Measurements from ENCODE around the gene MORC3. TPM values are rescaled to one million over a fixed set of nuclear protein-coding genes. Genes with fewer than 3 reads are reported as not detected.
A peak's percentile ranks its signal among the peaks of the same experiment; 100 is the strongest.

MORC3 gene
- total RNA-seq, 2 experiments from 2014 or later: 26.7 to 28.6 TPM

DNA sequence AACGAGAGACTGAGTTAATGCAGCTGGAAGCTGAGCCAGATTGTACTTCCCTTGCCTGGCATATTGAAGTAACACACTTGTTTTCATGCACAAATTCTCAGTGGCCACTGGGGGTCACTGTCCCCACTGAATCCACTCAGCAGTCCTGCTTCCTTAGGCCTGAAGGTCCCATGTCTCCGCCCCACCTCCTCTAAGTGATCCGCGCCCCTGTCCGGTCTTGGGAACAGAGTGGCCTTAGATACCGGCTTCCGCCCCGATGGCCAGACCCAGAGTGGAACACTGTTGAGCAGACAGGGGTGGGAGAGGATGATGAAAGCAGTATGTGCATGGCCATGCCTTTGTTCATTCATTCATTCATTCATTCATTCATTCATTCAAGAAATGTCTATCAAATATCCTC lies 100.0 kb downstream of the MORC3 start:
- Mint-ChIP-seq H3K27ac (no peak overlapping the region), H3K9me3 (no peaks in the 10 kb centered on the region), H3K36me3 (ENCODE audit: low read depth) (peaks cover 19% of the 10 kb centered on the region), H3K27me3 (ENCODE audit: low read depth) (no peaks in the 10 kb centered on the region), H3K4me3 (no peak overlapping the region), H3K4me1 (ENCODE audit: low read depth) (no peaks in the 10 kb centered on the region)
- peak; percentile 66 for DNase-seq
- CTCF ChIA-PET: interaction anchor here (0.7 to 0.9 kb wide), 2 partner anchors 18 to 35 kb away, joined by 3 to 4 read pairs; no protein-coding TSS in a partner anchor
- intact Hi-C loops (cut with micrococcal nuclease): loop anchor here (1.0 to 5.0 kb wide), 2 partner anchors 167 to 507 kb away; no protein-coding TSS in a partner anchor

DNA sequence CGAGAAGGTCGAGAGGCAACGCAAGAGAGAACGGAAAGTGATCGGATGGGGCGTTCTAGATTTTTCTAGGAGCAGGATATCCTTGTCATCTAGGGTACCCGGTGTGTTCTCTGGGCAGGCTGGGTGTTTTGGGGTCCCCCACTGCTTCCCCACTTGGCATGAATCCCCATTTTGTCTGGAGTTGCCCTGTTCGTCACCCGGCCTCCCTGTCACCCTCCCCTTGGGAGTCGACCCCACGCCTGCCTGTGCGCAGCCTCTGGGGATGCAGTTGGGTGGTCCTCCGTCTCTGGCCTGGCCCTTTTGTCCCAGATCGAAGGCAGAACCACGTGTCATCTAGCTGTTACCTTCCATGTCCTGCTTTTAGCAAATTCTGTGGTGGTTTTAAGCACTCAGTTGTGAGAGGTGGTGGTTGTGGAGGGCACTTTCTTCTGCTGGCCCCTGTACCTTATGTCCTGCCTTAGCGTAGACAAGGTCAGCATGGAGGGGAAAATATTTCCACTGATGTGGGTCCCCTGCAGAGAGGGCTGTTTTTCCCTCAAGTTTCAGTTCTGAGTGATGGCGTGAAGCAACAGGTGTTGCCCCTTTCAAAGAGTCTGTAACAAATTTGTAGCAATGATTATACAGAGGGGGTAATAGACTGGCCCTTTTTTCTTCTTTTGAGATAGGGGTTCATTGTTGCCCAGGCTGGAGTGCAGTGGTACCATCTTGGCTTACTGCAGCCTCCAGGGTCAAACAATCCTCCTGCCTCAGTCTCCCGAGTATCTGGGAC lies 100.8 kb downstream of the MORC3 start:
- no peaks in the 10 kb centered on the region for H3K27me3 Mint-ChIP-seq (ENCODE audit: low read depth)
- CTCF ChIA-PET: interaction anchor here (1.0 kb wide), 1 partner anchor 9 kb away, joined by 6 read pairs; no protein-coding TSS in a partner anchor

DNA sequence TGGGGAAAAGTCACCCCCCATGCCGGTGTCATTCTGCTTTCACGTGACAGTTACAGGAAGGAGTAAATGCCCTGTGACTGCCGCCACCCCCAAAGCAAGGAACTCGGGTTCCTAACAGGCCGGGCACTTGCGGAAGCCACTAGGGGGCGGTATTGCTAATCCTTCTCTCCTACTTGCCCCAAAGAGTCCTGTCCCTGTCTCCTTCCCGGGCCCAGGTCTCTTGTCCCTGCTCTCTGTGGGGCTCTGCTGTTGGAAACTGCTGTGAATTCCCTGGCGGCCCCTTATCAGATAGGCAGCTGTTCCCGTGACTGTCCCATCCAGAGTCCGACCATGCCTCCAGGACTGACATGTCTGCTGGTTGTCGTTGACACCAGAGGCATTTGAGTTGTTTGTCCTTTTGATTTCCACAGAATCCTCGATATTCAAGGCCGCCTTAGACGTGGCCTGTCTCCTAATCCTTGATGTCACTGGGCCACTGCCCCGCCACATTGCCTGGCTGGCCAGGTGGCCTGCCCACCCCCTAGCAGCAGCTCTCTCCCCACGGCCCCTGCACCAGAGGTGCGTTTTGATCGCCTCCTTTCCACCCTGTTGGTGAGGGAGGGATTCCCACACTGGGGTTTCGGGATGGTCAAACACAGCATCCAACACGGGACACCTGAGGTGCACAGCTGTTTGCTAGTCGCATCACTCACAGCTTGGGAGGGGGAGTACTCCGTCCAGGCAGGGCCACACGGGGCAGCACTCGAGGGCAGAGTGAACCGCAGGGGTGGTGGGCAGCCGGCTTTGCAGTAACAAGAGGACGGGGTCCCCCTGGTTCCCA lies 102.5 kb downstream of the MORC3 start:
- H3K9me3 Mint-ChIP-seq: no peaks in the 10 kb centered on the region
- peaks cover 6% of the 10 kb centered on the region for H3K36me3 Mint-ChIP-seq (ENCODE audit: low read depth)
- no peaks in the 10 kb centered on the region for H3K27me3 Mint-ChIP-seq (ENCODE audit: low read depth)
- CTCF ChIA-PET: interaction anchor here (0.5 to 1.4 kb wide), 4 partner anchors 24 to 193 kb away, joined by 3 to 5 read pairs (median 5); no protein-coding TSS in a partner anchor
- intact Hi-C loops (cut with micrococcal nuclease): loop anchor here (5.0 kb wide), 1 partner anchor 165 kb away; no protein-coding TSS in a partner anchor
- no peaks in the 10 kb centered on the region for H3K4me1 Mint-ChIP-seq (ENCODE audit: low read depth)
- no peak overlapping the region for H3K27ac Mint-ChIP-seq
- H3K4me3 Mint-ChIP-seq: no peak overlapping the region
- DNase-seq: peak; percentile 51

More for the DNA sequence above, 100.8 kb downstream of the MORC3 start:
- Mint-ChIP-seq H3K36me3 (ENCODE audit: low read depth) (peaks cover 14% of the 10 kb centered on the region), H3K27ac (no peak overlapping the region), H3K4me3 (no peak overlapping the region), H3K4me1 (ENCODE audit: low read depth) (no peaks in the 10 kb centered on the region), H3K9me3 (no peaks in the 10 kb centered on the region)
- intact Hi-C loops (cut with micrococcal nuclease): loop anchor here (1.0 to 5.0 kb wide), 2 partner anchors 167 to 507 kb away; no protein-coding TSS in a partner anchor
- DNase-seq: no peak

DNA sequence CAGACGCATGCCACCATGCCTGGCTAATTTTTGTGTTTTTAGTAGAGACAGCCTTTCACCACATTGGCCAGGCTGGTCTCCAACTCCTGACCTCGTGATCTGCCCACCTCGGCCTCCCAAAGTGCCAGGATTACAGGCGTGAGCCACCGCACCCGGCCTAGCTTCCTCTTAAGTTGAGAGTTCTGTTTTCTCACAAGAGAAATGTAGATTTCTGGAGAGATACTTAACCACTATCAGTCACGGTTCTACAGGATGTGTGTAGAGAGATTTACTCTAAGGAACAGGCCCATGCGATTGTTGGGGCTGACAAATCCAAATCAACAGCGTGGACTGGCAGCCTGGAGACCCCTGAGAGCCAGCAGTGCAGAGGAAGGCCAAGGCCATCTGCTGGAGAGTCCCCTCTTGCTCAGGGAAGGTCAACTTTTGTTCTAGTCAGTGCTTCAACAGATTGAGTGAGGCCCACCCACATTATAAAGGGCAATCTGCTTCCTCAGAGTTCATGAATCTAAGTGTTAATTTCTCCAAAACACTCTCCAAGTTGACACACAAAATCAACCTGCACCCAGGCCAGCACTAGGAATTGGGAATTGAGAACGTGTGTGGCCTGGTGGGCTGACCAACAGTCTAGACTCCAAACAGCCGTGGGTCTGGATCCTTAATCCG lies 103.9 kb downstream of the MORC3 start:
- DNase-seq: no peak
- intact Hi-C loops (cut with micrococcal nuclease): loop anchor here (5.0 kb wide), 1 partner anchor 163 kb away; no protein-coding TSS in a partner anchor
- no peaks in the 10 kb centered on the region for H3K27me3 Mint-ChIP-seq (ENCODE audit: low read depth)
- H3K4me3 Mint-ChIP-seq: no peak overlapping the region
- H3K27ac Mint-ChIP-seq: no peak overlapping the region
- H3K9me3 Mint-ChIP-seq: no peaks in the 10 kb centered on the region
- peaks cover 1% of the 10 kb centered on the region for H3K36me3 Mint-ChIP-seq (ENCODE audit: low read depth)
- no peaks in the 10 kb centered on the region for H3K4me1 Mint-ChIP-seq (ENCODE audit: low read depth)
- CTCF ChIA-PET: interaction anchor here (0.6 to 1.4 kb wide), 3 partner anchors 9 to 237 kb away, joined by 3 read pairs; no protein-coding TSS in a partner anchor

DNA sequence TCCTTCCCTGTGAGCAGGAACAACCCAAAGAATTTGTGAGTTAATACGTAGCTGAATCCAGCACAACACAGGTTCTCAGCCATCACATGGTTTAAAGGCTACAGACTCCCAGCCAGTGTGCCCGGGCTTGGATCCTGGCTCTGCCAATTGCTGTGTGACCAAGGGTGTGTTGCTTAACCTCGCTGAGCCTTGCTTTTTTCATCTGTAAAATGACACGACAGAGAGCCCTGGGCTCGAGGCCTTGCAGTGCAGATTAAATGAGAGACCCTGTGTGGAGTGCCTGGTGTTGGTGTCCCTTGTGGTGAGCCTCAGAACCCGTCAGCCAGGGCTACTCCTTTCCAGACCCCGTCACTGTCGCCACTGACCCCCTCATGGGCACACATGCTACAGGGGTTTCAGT lies 104.6 kb downstream of the MORC3 start:
- H3K4me1 Mint-ChIP-seq (ENCODE audit: low read depth): peaks cover 2% of the 10 kb centered on the region
- no peaks in the 10 kb centered on the region for H3K9me3 Mint-ChIP-seq
- H3K27ac Mint-ChIP-seq: no peak overlapping the region
- no peaks in the 10 kb centered on the region for H3K27me3 Mint-ChIP-seq (ENCODE audit: low read depth)
- H3K36me3 Mint-ChIP-seq (ENCODE audit: low read depth): no peaks in the 10 kb centered on the region
- CTCF ChIA-PET: interaction anchor here (0.6 to 1.4 kb wide), 2 partner anchors 9 to 238 kb away, joined by 3 read pairs; no protein-coding TSS in a partner anchor
- H3K4me3 Mint-ChIP-seq: no peak overlapping the region
- intact Hi-C loops (cut with micrococcal nuclease): loop anchor here (5.0 kb wide), 1 partner anchor 163 kb away; no protein-coding TSS in a partner anchor
- DNase-seq: no peak

DNA sequence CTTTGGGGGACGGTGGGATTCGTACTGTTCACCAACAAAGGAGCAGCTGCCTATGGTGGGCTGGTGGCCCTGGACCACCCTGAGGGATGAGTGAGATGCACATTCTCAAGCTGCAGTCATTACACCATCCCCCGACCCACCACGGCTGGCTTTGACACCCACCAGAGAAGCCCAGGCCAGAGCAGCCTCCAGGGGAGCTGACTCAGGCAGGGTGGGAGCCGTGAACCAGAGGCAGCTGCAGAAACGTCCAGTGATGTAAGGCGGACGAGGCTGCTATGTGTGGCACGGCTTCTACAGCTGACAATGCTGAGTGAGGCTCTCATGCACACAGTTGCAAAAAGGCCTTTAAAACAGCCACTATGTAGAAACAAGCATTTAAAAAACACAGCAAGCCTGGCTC lies 105.3 kb downstream of the MORC3 start:
- no peaks in the 10 kb centered on the region for H3K36me3 Mint-ChIP-seq (ENCODE audit: low read depth)
- H3K9me3 Mint-ChIP-seq: no peaks in the 10 kb centered on the region
- peaks cover 9% of the 10 kb centered on the region for H3K4me1 Mint-ChIP-seq (ENCODE audit: low read depth)
- H3K27ac Mint-ChIP-seq: no peak overlapping the region
- peaks cover 3% of the 10 kb centered on the region for H3K27me3 Mint-ChIP-seq (ENCODE audit: low read depth)
- CTCF ChIA-PET: interaction anchor here (0.6 kb wide), 3 partner anchors 17 to 773 kb away, joined by 3 to 4 read pairs (median 3); no protein-coding TSS in a partner anchor
- intact Hi-C loops (cut with micrococcal nuclease): no loop called here
- DNase-seq: no peak
- H3K4me3 Mint-ChIP-seq: no peak overlapping the region

Other genes starting within 250 kb of the MORC3 start
- 10 to 100 TPM; 13.3 to 13.7 TPM for gene CBR3, start 185.1 kb upstream of the MORC3 start, total RNA-seq
- gene DOP1B, start 163.4 kb upstream of the MORC3 start, total RNA-seq: 10 to 100 TPM; 16.4 to 19.6 TPM
- gene CHAF1B, start 65.2 kb downstream of the MORC3 start, total RNA-seq: 10 to 100 TPM; 30.5 to 31.9 TPM
- gene CLDN14, start 159.9 kb downstream of the MORC3 start, total RNA-seq: not detected

Data from activated naive CD4-positive, alpha-beta T cell treated with anti-CD3 and anti-CD28 coated beads for 36 hours (primary cell).